HepG2 (cell line): ENCODE measurements around the gene PLPPR3. TPM values are rescaled to one million over a fixed set of nuclear protein-coding genes. Genes with fewer than 3 reads are reported as not detected.

Experiments used
- ATF7 ChIP-seq, 2 experiments: fragments of 450-650 bp in 1 of 2; sonication (generic) in 1 of 2; formaldehyde crosslinking in 1 of 2; IDR thresholded peaks; 2 replicates each; pipeline versions ENCODE4 v1.4.0 to v1.6.1; 2016 to 2020; ENCODE audit warnings: antibody characterized with exemption in 1 of 2, mild to moderate bottlenecking in 1 of 2, missing genetic modification reagents in 1 of 2
- CEBPB ChIP-seq: IDR thresholded peaks from 2 replicates; pipeline ENCODE4 v1.6.1; 2011; ENCODE audit warnings: low read depth, low read length, improper control_type of control experiment, borderline replicate concordance
- ISL2 ChIP-seq: sonication (generic); formaldehyde crosslinking; IDR thresholded peaks from 2 replicates; pipeline ENCODE4 v1.5.0; 2020; ENCODE audit warnings: missing genetic modification reagents
- KAT7 ChIP-seq: IDR thresholded peaks from 2 replicates; pipeline ENCODE4 v1.6.1; 2018; ENCODE audit warnings: borderline replicate concordance, missing compliant biosample characterization
- LCORL ChIP-seq, 2 experiments: fragments of 450-650 bp in 1 of 2; sonication (generic) in 1 of 2; formaldehyde crosslinking in 1 of 2; IDR thresholded peaks; 2 replicates each; pipeline versions ENCODE4 v1.5.0 to v1.6.1; 2017 to 2020; ENCODE audit warnings: antibody characterized with exemption in 1 of 2, missing genetic modification reagents in 1 of 2
- NBN ChIP-seq: fragments of 450-650 bp; conservative IDR thresholded peaks from 2 replicates; pipeline ENCODE4 v1.6.1; 2017
- SOX13 ChIP-seq, 3 experiments: fragments of 450-650 bp in 1 of 3; sonication (generic) in 1 of 3; formaldehyde crosslinking in 1 of 3; IDR thresholded peaks in 2 of 3; conservative IDR thresholded peaks in 1 of 3; 2 replicates each; pipeline versions ENCODE4 v1.5.0 to v1.6.1; 2016 to 2020; ENCODE audit warnings: antibody characterized with exemption in 1 of 3, mild to moderate bottlenecking in 1 of 3, missing compliant biosample characterization in 1 of 3, missing genetic modification reagents in 1 of 3, moderate library complexity in 1 of 3
- TEAD3 ChIP-seq: optimal IDR thresholded peaks from 2 replicates; pipeline ENCODE3; 2016; ENCODE audit warnings: borderline replicate concordance
- XRCC5 ChIP-seq: fragments of 200-400 bp; formaldehyde crosslinking; optimal IDR thresholded peaks from 2 replicates; pipeline ENCODE3; 2017; ENCODE audit warnings: mild to moderate bottlenecking, low read length
- ZNF10 ChIP-seq: sonication (generic); formaldehyde crosslinking; IDR thresholded peaks from 2 replicates; pipeline ENCODE4 v1.4.0; 2020; ENCODE audit warnings: mild to moderate bottlenecking, low read depth, missing genetic modification reagents, borderline replicate concordance
- ZNF431 ChIP-seq: sonication (generic); formaldehyde crosslinking; IDR thresholded peaks from 2 replicates; pipeline ENCODE4 v1.9.0; 2022; ENCODE audit warnings: missing genetic modification reagents, low read depth, mild to moderate bottlenecking, borderline replicate concordance
- ZNF790 ChIP-seq: sonication (generic); formaldehyde crosslinking; IDR thresholded peaks from 2 replicates; pipeline ENCODE4 v1.8.0; 2022; ENCODE audit warnings: missing genetic modification reagents, mild to moderate bottlenecking, borderline replicate concordance
- ZSCAN21 ChIP-seq: sonication (generic); formaldehyde crosslinking; IDR thresholded peaks from 2 replicates; pipeline ENCODE4 v1.8.0; 2022; ENCODE audit warnings: mild to moderate bottlenecking, missing genetic modification reagents, moderate library complexity, borderline replicate concordance
- ZSCAN29 ChIP-seq: sonication (generic); formaldehyde crosslinking; conservative IDR thresholded peaks from 2 replicates; pipeline ENCODE4 v1.4.0; 2020; ENCODE audit warnings: mild to moderate bottlenecking, missing genetic modification reagents
- polyA plus RNA-seq, 8 experiments: library from polyadenylated mRNA; depleted of rRNA in 3 of 8; stranded (reverse) in 7 of 8; unstranded in 1 of 8; fragments of >200 nt; fragmentation: Illumina TruSeq in 4 of 8; extraction: Trizol in 4 of 8; gene quantifications; 2 replicates each; pipeline versions ENCODE4 v1.2.1 to v1.2.3, GENCODE V29; 2011 to 2016; ENCODE audit warnings: low read depth in 4 of 8, missing spikeins in 1 of 8, mixed read lengths in 1 of 8; ENCODE audit not compliant: insufficient read depth in 1 of 8
- total RNA-seq, 5 experiments: library from RNA; depleted of rRNA; stranded (reverse); fragments of >200 nt; fragmentation: Illumina TruSeq; extraction: Trizol; gene quantifications; 2 replicates each; pipeline ENCODE4 v1.2.3, GENCODE V29; 2016; ENCODE audit warnings: low read depth in 1 of 5
- TF ChIP-seq, protein P1 (sequence below), 2 experiments: sonication (generic) in 1 of 2; formaldehyde crosslinking in 1 of 2; IDR thresholded peaks; 2 replicates each; pipeline versions ENCODE4 v1.6.1 to v1.9.0; 2014 to 2022; ENCODE audit warnings: antibody characterized with exemption in 1 of 2, borderline replicate concordance in 1 of 2, inconsistent platforms in 1 of 2, low read depth in 1 of 2, missing genetic modification reagents in 1 of 2
- TF ChIP-seq, protein P2 (sequence below): sonication (generic); formaldehyde crosslinking; IDR thresholded peaks from 2 replicates; pipeline ENCODE4 v1.4.0; 2020; ENCODE audit warnings: missing genetic modification reagents

Gene PLPPR3
- total and polyA plus RNA-seq, 2 of the 13 experiments (the other 11 are each of a cell fraction or from before 2014, with no cell fraction given), result 0.07 to 0.16 TPM

DNA sequence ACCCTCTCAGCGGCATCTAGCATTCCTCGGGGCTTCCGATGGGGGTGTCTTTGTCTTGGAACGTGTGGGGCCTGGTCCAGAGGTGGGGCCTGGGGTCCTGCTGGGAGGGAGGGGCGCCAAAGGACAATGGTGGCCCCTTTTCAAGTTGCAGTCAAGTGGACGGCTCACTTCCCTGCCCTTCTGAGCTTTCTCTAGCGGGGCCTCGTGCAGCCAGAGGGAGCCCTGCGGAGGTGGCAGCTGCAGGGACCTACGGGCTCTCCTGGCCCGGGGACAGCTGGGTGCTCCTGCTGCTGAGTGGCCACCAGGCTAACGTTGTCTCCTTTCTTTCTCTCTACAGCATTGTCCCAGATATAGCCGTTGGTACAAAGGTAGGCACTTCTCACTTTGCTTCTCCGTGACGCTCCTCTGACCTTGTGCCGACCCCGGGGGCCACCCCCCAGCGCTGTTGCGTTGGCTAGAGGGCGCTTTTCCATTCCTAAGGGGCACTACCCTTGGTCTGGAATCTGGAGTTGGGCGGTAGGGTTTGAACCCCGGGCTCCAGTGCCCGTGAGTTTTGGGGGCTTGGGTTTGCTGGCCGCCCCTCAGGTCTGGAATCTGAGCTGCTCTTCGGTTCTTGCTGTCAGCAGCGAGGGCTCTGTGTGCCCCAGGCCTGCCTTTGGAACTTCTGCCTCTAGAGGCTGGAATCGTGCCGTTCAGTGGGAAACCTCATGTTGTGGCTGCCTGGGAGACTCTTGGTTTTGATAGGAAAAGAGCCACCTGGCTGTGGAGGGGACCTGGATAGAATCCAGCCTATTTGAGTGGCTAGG is 22.5 kb downstream of the PLPPR3 start (continued):
- TF ChIP-seq SOX13 (IDR thresholded peaks at IDR 0.05), result no peak
- peak in 1 of 2 experiments; percentile 9; a peak in 1 of 4 replicates for TF ChIP-seq SOX13 (CRISPR knock-in tag; conservative IDR thresholded peaks at IDR 0.05 in 1 of 2, IDR thresholded peaks at IDR 0.05 in 1 of 2)
- TF ChIP-seq KAT7 (CRISPR knock-in tag), result no peak; the same call in 1 of the 2 replicates
- no peak; the same call in 1 of the 2 replicates for TF ChIP-seq ZSCAN29 (CRISPR knock-in tag)
- TF ChIP-seq CEBPB, result no peak
- TF ChIP-seq, protein P1, sequence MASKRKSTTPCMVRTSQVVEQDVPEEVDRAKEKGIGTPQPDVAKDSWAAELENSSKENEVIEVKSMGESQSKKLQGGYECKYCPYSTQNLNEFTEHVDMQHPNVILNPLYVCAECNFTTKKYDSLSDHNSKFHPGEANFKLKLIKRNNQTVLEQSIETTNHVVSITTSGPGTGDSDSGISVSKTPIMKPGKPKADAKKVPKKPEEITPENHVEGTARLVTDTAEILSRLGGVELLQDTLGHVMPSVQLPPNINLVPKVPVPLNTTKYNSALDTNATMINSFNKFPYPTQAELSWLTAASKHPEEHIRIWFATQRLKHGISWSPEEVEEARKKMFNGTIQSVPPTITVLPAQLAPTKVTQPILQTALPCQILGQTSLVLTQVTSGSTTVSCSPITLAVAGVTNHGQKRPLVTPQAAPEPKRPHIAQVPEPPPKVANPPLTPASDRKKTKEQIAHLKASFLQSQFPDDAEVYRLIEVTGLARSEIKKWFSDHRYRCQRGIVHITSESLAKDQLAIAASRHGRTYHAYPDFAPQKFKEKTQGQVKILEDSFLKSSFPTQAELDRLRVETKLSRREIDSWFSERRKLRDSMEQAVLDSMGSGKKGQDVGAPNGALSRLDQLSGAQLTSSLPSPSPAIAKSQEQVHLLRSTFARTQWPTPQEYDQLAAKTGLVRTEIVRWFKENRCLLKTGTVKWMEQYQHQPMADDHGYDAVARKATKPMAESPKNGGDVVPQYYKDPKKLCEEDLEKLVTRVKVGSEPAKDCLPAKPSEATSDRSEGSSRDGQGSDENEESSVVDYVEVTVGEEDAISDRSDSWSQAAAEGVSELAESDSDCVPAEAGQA (IDR thresholded peaks at IDR 0.05; ENCODE audit: low read depth), result no peak
- TF ChIP-seq, protein P1 (CRISPR knock-in tag; IDR thresholded peaks at IDR 0.05; ENCODE audit: borderline replicate concordance), result no peak
- 0 out of 2 replicates have a peak, but pooled peaks have one; percentile 30 for TF ChIP-seq ZSCAN21 (CRISPR knock-in tag)
- peak; percentile 44 for TF ChIP-seq XRCC5
- no peak for TF ChIP-seq ZNF431
- TF ChIP-seq TEAD3 (CRISPR knock-in tag), result peak; percentile 45
- TF ChIP-seq LCORL (IDR thresholded peaks at IDR 0.05), result no peak
- 0 out of 2 replicates have a peak, but pooled peaks have one; percentile 36 for TF ChIP-seq LCORL (CRISPR knock-in tag; IDR thresholded peaks at IDR 0.05)
- TF ChIP-seq, protein P2, sequence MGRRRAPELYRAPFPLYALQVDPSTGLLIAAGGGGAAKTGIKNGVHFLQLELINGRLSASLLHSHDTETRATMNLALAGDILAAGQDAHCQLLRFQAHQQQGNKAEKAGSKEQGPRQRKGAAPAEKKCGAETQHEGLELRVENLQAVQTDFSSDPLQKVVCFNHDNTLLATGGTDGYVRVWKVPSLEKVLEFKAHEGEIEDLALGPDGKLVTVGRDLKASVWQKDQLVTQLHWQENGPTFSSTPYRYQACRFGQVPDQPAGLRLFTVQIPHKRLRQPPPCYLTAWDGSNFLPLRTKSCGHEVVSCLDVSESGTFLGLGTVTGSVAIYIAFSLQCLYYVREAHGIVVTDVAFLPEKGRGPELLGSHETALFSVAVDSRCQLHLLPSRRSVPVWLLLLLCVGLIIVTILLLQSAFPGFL, result no peak
- TF ChIP-seq NBN, result no peak
- TF ChIP-seq ZNF10 (CRISPR knock-in tag), result no peak
- no peak for TF ChIP-seq ISL2
- no peak for TF ChIP-seq ZNF790 (CRISPR knock-in tag)
- no peak for TF ChIP-seq ATF7 (IDR thresholded peaks at IDR 0.05)
- no peak for TF ChIP-seq ATF7 (CRISPR knock-in tag; IDR thresholded peaks at IDR 0.05)
